T1000 (cell line): ENCODE results near the gene CTF1.
"Not testable (repeated sequence)": the region's sequence is repeated elsewhere in the genome, so short reads cannot be mapped to it uniquely, and the experiment has no call there.

Source experiments
- DNase-seq: peaks from one replicate; lab custom pipeline; 2025; ENCODE audit warnings: mixed read lengths; lab: John Stamatoyannopoulos, UW

CTF1 gene

DNA sequence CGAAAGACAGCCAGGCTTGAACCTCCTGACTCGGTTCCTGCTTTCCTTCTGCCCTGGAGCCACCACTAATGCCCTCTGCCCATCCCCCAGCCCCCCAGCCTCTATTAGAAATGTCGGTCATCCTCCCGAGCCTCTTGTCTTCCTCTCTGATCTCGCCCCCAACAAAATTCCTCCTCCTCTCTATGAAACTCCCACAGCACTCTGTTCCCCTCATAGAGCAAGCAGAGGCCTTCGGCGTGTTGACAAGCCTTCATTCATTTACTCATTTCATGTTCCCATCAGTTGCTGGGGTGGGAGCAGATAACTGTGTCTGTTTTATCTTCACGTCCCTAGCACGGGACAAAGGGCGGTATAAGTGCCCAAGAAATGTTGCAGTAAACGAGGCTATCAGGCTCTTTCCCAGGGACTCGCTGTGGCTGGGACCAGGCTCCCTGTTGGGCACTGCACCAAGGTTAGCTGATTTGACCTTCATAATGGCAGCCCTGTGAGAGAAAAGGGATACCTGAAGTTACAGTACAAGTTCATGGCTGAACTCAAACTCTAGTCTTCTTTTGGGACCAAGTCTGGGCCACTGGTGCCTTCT lies 34.7 kb downstream of the CTF1 start:
- no peak for DNase-seq

DNA sequence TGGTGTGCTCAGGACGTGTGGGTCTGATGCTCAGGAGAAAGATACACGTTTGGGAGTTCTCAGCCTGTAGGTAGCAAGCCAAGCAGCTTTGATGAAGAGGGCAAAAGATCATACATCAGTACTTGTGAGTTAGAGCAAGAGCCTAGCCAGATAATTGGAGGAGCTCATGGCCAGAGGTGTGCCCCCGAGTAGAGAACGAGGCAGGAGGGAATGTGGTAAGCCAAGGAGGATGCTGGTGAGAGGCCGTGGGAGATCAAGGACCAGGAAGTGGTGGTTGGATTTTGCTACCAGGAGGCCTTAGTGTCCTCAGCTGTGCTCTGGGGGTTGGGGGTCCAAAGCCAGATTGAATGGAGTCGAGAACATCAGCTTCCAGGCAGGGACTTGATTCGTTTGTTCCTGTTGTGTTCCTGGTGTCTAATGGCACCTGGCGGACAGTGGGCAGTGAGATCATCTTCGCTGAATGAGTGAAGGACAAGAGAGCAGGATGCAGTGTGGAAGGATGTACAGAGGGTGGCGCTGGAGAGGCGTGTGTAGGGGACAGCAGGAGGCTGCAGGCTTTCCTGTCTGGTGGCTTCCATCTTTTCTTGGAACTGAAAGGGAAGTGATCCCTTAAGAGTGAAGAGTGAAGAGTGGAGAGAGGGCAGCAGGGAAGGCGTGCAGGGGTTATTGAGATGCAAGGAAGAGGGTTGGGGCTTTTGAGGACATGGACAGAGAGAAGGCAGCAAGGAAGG lies 38.6 kb downstream of the CTF1 start:
- DNase-seq: no peak

DNA sequence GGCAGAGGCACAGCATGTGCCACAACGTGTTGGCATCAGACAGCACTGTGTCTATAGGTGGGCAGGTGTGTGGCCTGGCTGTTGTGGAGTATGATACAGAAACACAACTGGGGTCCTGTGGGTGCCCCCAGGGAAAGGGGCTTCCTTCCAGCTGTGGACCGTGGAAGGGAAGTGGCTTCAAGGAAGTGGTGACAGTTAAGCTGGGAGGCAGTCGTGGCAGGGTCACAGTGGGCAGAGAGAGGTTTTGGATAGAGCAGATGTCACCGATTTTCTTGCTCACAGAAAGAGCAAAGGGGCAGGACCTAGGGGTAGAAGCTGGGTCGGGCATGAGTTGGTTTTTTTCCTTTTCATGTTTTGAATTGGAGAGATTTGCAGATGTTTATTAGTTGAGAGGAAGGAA lies 41.3 kb downstream of the CTF1 start:
- DNase-seq: no peak

DNA sequence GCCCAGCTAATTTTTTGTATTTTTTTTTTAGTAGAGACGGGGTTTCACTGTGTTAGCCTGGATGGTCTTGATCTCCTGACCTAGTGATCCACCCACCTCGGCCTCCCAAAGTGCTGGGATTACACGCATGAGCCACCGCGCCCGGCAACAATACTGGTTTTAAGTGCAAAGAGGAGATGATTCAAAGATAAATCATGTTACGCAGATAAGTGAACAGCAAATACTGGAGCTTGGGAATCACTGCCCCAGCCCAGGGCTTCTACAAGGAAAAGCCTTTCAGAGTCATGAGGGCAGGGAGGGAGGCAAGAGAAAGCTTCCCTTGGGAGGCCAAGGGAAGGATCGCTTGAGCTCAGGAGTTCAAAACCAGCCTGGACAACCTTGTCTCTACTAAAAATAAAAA lies 43.2 kb downstream of the CTF1 start:
- DNase-seq: not testable (repeated sequence)

DNA sequence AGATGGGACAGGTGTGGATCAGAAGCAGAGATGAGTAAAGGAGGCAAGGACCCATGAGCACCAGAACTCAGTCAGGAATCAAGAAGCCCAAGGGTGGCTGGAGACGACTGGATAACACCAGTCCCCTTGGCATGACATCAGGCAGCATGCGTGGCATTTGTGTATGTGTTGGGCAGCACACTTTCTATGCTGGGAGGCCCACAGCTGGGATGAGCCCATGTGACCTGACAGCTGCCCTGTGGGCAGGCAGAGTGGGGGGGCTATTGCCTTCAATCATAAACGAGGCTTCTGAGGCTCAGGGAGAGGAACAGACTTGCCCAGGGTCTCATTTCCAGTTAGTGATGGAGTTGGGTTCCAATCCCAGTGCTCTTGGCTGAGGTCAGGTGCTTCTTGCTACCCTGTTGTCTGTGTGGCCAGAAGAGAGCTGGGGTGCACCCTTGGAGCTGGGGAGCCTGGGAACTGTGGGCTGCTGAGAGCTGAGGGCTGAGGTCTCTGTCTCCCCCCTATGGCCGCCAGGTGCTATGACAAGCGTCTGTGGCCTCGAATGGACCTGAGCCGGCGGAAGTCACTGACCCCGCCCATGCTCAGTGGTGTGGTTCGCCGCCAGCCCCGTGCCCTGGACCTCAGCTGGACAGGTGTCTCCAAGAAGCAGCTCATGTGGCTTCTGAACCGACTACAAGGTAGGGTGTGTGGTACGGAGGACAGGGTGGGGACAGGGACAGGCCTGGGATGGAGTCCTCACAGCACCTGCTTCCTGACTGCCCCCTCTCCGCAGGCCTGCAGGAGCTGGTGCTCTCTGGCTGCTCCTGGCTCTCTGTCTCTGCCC lies 45.4 kb downstream of the CTF1 start:
- peak; percentile 48 for DNase-seq

DNA sequence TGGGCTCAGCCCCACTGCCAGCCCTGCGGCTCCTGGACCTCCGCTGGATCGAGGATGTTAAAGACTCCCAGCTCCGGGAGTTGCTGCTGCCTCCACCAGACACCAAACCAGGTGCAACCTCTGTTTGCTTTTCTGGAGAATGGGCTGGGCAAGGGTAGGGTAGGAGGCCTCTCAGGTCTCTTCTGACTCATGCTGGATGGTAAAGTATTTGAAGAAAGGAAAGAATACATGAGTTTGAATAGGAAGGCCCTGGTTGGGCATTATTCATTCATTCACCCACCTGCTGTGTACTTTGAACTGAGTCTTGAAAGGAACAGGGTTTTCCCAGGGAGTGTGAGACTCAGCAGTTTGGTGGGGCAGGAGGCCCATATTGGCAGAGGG lies 46.0 kb downstream of the CTF1 start:
- no peak for DNase-seq

DNA sequence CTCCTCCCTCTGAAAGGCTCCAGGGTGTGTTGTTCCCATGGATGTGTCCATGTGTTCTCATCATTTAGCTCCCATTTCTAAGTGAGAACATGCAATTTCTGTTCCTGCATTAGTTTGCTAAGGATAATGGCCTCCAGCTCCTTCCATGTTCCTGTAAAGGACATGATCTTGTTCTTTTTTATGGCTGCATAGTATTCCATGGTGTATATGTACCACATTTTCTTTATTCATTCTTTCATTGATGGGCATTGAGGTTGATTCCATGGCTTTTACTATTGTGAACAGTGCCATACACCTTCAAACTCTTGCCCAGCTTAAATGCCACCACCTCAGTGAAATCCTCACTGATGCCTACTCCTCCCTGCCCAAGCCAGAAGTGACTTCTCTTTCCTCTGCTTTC lies 47.9 kb downstream of the CTF1 start:
- DNase-seq: no peak

DNA sequence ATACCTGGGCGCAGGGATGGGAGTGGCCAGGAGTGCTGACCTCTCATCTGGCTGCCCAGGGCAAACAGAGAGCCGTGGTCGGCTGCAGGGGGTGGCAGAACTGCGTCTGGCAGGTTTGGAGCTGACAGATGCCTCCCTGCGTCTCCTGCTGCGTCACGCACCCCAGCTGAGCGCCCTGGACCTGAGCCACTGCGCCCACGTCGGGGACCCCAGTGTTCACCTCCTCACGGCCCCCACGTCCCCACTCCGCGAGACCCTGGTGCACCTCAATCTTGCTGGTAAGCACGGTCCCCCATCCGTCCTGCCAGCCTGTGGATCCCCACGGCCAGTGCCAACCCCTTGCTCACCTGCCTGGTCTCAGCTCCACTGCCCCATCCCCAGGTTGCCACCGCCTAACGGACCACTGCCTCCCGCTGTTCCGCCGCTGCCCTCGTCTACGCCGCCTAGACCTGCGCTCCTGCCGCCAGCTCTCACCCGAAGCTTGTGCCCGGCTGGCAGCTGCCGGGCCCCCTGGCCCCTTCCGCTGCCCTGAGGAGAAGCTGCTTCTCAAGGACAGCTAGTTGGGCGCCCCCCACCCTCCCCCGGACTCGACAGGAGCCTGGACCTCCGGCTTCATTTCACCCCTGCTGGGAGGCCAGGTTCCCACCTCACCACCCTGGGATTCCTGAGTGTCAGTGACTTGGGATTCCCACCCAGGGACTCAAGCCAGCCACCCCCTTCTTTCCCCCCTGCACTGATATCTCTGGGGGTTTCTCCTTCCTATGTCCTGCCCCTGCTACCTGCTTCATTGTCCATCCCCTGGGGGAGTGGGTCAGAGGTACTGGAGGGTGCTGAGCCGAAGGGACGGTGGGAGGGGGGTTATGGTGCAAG lies 50.5 kb downstream of the CTF1 start:
- DNase-seq: no peak

DNA sequence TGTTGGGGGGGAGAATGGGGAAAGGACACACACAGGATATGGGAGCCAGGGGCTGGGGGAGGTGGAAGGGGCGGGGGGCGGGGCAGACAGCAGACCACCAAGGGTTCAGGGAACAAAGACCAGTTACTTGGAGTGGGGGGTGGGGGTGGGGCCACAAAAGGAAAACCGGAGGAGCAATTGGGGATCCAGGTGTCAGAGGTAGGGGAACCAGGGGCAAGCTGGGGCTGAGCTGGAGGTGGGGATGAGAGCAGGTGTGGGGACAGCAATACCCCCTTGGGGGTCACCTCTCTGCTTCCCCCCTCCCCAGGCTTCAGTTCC lies 51.1 kb downstream of the CTF1 start:
- no peak for DNase-seq

DNA sequence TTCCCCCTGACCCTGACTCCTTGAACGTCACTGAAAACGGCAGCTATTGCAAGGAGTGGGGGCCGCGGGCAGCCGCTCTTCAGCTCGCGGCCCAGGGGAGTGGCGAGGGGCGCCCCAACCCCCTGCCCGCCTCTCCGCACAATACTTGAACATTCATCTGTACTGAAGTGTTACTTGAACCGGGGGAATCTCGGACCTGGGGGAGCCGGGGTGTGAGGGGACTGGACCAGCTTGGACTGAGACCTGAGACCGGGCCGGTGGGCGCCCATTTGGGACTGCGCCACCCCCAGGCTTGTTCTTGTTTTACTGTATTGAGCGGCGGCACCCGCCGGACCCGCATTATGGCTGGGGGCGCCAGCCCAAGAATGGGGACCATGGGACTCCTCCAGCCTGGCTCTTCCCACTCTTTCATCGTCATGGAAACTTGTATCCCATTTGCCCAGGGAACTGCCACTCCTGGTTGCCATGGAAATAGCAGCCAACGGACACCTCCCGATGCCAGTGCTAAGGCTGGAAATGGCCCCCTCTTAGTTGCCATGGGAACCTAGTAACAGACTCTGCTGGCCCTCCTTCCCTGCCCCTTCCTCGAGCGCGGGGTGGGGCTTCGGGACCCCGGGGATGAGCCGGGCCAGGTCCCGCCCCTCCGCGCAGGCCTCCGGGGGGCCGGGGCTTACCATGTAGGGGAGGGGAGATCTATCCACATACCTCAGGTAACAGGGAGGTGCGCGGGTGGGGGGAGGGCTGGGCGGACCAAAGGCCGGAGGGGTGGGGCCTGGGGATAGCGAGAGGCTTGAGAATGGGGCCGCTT lies 51.6 kb downstream of the CTF1 start:
- DNase-seq: peak; percentile 96

DNA sequence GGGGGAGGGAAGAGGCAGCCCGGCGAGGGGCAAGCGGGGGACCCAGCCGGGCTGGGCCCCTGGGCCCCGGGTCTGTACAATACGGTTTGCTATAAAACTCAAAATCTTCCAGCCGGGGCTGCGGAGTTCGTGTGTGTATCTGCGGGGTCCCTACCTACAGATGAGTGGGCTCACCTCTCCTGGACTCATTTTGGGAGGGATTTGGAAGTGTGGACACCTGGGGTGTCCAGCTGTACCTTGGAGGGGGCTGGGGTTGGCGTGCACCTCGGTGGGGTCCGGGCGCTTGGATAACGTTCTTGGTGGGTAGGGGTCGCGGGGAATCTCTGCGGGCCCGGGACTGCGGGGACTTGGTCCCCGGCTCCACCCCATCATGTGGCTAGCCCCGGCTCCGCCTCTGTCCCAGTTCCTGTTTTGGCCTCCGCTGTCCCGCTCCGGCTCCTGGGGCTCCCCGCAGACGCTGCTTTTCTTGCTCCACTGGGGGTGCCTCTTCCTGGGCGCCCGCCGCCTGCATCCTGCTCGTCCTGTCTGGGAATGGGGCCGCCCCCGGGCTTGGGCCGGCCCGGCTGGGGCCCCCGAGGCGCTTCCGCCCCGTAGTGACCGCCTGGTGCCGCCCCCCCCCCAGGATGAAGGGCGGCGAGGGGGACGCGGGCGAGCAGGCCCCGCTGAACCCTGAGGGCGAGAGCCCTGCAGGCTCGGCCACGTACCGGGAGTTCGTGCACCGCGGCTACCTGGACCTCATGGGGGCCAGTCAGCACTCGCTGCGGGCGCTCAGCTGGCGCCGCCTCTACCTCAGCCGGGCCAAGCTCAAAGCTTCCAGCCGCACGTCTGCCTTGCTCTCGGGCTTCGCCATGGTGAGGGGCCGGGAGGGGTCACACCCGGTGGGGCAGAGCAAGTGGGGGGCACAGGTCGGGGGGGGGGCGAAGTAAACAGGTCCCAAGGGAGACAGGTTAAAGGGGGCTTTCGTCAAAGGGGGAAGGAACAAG lies 52.5 kb downstream of the CTF1 start, which contains the start of gene ORAI3:
ORAI3 (plus strand) TSS at position 402 of the 983 bp plus-strand sequence; CDS start at position 624, 222 bp downstream.
- peak; percentile 22 for DNase-seq

DNA sequence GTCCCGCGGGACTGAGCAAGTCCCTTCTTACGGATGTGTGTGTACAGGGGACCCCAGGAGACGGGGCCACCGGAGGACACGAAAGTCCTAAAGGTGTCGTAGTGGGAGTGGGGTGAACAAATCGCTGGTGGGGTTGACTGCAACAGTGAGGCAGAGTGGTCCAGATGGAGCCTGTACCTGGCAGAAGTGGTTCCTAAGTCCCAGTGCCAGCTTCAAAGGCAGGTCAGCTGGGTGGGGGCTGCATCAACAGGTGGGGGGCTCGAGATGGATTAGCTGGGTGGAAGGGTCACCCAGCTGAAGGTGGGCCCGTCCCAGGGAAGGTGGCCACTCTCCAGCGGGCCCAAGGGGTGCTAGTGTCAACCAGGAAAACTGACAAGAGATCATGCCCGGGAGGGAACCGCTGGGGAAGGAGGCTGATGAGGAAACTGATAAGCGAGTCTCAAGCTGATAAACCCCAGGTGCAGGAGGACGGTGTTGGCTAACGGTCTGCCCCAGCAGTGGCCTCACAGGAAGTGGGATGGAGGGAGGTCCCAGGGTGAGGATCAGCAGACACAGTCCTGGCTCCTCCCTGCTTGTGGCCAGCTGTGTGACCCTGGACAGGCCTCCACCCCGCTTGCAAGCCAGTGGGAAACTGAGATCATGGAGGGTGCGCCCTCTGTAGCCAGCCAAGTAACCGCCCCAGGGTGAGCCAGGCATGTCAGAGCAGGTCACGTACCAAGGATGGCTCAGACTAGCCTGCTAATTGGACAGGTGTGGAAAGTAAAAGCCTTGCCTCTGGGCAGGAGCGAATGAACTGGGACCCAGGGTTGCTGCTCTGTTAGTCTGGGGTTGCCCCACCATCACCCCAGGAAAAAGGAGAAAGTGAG lies 53.5 kb downstream of the CTF1 start:
- peak; percentile 62 for DNase-seq

DNA sequence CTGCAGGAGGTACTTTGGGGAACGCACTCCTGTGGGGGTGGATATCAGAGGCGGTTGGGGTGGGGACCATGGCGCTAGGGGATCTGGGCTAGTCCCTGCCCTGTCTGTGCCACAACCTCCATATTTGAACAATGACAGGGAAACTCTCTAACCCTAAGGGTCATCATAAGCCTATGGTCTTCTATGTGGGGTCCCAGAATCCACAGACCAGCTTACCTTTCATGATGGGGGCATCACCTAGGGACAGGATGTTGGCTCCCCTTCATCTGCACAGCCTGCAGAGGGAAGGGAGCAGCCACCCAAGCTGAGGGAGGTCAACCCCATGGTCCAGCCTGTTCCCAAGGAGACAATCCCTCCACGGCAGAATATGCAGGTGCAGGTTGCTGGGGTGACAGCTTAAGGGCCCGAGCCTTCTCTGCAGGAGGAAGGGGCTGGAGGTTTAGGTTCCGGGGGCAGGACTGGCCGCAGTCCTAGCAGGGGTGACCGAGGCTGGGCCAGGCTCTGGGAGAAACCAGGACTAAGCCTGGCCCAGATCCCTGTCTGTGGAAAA lies 54.2 kb downstream of the CTF1 start:
- DNase-seq: no peak

DNA sequence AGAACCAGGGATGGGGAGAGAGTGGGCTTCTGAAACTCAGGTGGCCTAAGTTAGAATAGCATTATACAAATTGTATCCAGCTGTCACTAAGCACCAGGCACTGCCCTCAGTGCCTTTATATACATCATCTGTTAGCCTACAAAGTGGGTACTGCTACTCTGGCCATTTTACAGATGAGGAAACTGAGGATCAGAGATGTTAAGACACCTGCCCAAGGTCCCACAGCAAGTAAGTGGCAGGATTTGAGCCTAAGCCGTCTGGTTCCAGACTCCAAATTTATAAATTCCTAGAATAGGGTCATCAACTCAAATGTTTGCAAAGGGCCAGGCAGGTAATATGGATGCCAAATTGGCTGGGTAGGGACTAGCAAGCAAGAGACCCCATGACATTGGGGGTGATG lies 54.8 kb downstream of the CTF1 start:
- no peak for DNase-seq

DNA sequence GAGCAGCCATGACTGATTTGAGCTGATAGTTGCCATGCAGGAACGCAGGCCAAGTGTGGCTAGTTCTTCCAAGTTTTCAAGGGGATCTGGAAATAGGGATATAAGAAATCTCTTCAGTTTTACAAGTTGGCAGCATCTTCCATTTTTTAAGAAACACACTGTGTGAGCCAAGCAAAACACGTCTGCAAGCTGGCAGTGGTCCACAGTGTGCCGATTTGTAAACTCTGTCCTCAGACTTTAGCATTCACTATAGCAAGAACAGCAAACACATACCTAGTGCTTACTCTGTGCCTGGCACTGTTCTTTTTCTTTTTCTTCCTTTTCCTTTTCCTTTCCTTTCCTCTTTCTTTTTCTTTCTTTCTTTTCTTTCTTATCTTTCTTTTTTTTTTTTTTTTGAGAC lies 55.3 kb downstream of the CTF1 start:
- DNase-seq: no peak

DNA sequence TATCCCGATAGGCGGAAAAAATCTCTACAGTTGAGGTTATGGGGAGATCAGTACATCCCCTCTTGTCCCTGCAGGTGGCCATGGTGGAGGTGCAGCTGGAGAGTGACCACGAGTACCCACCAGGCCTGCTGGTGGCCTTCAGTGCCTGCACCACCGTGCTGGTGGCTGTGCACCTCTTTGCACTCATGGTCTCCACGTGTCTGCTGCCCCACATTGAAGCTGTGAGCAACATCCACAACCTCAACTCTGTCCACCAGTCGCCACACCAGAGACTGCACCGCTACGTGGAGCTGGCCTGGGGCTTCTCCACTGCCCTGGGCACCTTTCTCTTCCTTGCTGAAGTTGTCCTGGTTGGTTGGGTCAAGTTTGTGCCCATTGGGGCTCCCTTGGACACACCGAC lies 56.7 kb downstream of the CTF1 start:
- DNase-seq: no peak
